GM20000 (cell line): Measurements from ENCODE around the gene SYNGR3.

Experiments
- DNase-seq: peaks from one replicate; pipeline ENCODE4 v3.0.0; 2012; ENCODE audit warnings: low spot score
- TF ChIP-seq, protein P1 (sequence below): IDR thresholded peaks from 2 replicates; pipeline ENCODE4 v1.5.1; 2012; ENCODE audit warnings: mild to moderate bottlenecking, control low read depth; ENCODE audit errors: extremely low read depth, missing control alignments

The SYNGR3 gene

DNA sequence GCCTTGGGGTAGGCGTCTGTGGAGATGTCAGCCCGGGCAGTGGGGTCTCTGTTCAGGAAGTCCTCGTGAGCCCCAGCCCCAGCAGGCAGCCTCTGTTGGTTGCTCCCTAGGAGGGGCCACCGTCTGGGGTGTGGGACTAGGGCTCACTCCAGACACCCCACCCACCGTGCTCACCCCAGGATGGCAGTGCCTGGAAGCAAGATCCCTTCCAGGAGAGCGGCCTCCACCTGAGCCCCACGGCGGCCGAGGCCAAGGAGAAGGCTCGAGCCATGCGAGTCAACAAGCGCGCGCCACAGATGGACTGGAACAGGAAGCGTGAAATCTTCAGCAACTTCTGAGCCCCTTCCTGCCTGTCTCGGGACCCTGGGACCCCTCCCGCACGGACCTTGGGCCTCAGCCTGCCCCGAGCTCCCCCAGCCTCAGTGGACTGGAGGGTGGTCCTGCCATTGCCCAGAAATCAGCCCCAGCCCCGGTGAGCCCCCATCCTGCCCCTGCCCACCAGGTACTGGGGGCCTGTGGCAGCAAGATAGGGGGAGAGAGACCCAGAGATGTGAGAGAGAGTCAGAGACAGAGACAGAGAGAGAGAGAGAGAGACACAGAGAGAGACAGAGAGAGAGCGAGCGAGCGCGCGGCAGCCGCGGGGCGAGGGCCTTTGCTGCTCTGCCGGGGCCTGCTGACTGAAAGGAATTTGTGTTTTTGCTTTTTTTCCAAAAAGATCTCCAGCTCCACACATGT lies 48.0 kb downstream of the SYNGR3 start:
- DNase-seq = no peak
- TF ChIP-seq, protein P1, sequence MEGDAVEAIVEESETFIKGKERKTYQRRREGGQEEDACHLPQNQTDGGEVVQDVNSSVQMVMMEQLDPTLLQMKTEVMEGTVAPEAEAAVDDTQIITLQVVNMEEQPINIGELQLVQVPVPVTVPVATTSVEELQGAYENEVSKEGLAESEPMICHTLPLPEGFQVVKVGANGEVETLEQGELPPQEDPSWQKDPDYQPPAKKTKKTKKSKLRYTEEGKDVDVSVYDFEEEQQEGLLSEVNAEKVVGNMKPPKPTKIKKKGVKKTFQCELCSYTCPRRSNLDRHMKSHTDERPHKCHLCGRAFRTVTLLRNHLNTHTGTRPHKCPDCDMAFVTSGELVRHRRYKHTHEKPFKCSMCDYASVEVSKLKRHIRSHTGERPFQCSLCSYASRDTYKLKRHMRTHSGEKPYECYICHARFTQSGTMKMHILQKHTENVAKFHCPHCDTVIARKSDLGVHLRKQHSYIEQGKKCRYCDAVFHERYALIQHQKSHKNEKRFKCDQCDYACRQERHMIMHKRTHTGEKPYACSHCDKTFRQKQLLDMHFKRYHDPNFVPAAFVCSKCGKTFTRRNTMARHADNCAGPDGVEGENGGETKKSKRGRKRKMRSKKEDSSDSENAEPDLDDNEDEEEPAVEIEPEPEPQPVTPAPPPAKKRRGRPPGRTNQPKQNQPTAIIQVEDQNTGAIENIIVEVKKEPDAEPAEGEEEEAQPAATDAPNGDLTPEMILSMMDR = no peak

DNA sequence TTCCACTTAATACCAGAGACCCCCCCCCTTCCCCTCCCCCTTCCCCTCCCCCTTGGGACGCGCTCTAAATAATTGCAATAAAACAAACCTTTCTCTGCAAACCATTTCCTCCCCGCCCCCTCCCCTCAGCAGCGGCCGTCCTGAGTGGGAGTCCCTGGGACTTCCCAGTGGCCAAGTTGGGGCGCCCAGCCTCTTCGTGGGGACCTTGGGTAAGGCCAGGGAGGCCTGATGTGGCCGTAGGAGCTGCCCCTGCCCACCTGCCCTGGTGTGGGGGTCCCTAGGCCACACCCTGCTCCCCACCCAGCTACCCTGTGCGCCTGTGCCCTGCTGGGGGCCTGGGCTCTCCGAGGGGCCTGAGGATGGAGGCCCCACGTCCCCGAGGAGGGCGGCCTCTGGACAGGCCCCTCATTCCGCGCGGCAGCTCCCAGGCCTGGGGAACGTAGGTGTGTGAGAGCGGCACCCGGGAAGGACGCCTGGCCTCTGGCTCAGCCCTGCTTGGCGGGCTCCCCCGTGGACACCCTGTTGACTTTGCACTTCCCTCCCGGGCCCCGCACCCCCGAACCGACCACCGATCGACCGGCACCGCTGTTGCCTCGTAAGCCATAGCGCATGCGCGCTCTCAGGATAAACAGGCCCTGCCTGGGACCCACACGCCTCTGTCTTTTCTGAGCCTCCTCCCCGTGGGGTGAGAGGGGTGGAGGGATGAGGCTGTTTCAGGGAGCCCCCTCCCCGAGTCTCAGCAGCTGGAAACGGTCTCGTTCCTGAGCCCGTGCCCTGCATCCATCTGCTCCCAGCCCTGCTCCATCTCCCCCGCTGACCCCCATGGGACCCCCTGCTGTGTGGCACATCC lies 48.8 kb downstream of the SYNGR3 start:
- no peak for DNase-seq
- TF ChIP-seq, protein P1 = no peak

DNA sequence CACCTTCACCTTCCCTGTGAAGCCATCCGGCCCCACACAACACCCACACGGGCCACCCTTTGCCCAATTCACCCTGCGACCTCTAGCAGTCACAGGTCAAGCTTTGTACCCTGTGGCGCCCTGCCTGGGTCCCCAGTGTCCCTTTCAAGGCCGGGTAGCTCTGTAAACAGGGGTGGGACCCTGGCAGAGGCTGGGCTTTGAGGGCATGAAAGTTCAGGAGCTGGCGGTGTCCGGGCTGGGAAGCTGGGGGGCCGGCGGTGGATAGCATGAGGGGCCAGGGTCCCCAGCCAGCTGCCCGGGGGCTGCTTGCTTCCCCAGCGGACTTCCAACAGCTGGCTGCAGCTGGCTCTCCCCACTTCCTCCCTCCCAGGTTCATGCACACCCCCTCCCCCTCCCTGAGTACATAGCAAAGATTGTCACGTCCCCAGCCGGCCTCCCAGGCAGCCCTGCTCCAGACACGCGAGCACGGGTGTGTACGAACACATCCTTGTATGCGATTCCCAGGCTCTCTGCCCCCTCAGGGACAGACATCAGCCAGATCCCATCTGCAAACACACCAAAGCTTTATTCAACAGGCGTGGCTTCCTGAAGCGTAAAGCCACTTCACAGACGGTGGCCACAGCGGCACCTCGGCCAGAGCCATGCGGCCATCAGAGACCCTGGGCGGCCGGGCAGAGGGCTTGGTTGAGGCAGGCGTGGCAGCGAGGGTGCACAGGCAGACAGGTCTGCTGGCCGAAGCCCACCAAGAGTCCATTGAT lies 49.7 kb downstream of the SYNGR3 start:
- TF ChIP-seq, protein P1 = no peak
- no peak for DNase-seq

DNA sequence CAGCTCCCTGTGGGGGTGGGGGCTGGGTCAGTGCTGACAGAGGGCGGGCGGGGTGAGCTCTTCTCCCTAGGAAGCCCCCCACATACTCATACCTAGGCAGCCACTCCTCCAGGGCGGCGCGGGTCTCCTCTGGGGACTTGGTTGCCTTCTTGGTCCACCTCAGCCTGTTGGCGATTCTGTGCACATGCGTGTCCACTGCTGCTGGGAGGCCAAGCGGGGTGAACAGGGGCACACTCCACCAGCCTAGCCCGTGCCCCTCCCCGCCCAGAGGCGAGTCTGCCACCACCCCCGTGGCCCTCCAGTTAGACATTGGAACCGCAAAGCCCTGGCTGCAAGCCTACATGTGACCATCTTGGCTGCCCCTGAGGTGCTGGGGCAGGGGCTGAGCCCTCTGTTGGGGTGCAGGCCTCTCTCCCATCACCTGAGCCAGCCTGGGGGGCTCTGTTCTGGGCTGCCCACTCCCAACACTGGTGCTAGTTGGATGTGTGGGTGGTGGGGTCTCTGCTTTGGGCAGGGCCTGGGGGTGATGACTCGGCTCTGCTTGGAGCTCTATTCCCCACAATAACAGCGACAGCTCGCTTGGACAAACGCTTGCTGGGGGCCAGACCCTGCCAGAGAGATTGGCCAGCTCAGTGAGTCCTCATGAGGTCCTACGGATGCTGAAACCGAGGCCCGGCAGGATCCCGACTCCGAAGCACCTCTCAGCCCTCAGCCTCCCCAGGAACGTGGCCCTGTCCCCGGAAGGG lies 50.4 kb downstream of the SYNGR3 start:
- TF ChIP-seq, protein P1 = no peak
- DNase-seq = no peak

DNA sequence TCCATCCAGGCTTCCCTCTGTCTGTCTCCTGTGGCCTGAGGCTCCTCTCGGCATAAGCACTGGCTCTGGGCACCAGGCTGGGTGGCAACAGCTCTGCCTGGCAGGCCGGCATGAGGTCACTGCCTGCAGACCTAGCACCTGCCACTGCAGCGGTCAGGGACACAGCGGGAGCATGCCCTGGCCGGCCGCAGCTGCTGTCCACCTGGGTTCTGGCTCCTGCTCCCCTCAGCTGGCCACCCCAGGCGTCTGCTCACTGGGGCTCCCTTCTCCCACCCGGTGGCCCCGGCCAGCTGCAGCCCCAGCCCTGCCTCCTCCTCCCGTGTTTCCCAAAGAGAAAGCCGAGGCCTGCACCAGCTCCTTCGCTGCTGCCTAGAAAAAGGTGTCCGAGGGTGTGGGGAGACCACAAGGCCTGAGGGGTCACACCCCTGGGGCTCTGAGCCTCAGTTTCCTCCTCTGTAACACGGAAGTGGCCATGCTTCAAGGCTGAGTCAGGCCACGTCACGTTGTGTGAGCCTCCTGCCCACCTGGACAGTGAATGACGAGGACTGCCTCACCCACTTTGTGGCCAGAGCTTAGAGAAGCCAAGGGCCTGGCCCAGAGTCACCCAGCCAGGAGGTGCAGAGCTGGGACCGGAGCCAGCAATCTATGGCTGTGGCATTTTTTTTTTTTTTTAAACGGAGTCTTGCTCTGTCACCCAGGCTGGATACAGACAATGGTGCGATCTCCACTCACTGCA lies 51.2 kb downstream of the SYNGR3 start:
- TF ChIP-seq, protein P1 = no peak
- DNase-seq = no peak

DNA sequence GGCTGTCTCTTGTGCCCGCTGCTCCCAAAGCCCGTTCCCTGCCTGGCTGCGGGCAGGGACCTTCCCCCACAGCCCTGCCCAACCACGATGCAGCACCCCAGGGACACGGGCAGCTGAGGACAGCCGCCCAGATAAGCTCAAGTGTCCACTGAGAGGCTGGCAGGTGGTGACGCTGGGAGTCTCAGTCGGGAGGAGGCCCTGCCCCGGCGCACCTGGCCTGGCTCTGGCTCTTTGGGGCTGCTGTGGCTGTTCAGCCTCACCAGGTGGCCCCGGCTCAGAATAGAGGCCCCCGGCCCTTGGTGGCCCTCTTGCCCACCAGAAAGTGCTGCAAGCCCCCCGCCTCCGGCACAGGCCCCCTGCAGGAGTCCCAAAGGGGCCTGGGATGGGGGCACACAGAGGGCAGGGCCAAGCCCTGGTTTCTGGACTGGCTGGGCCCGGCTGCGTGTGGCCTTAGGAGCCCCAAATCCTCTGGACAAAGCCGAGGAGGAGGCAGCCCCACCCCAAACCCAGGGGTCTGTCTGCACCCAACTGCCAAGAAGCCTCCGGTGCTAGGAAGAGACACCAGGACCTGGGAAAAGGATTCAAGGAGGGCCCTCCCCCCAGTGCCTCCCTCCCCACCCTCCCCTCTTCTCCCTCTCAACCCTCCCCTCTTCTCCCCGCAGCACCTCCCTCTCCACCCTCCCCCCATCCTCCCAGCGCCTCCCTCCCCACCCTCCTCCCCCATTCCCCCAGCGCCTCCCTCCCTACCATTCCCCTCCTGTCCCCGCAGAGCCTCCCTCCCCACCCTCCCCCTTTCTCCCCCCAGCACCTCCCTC lies 52.6 kb downstream of the SYNGR3 start:
- no peak for DNase-seq
- TF ChIP-seq, protein P1 = no peak
